Heart left ventricle (tissue), 16 donors: ENCODE data around the gene SLC1A7. TPM values are rescaled to one million over a fixed set of nuclear protein-coding genes. Genes with fewer than 3 reads are reported as not detected.

Experiments used
- ATAC-seq, 4 donors: fragments of 200-7000 bp; cut with Tn5 transposase; one replicate each; pipeline ENCODE4 v1.9.1; 2020 to 2022; ENCODE audit warnings: moderate library complexity in 4 of 4, mild to moderate bottlenecking in 3 of 4, moderate number of reproducible peaks in 1 of 4
- DNase-seq, 5 donors: peaks; one replicate each; pipeline ENCODE4 v3.0.0-alpha.2; 2020
- H3K27ac ChIP-seq, 12 donors: fragments of 200-600 bp; sonication (generic) in 4 of 12; one replicate each; pipeline versions ENCODE4 v1.5.0 to v1.8.0; 2016 to 2022; ENCODE audit warnings: mild to moderate bottlenecking in 2 of 12
- H3K27me3 ChIP-seq, 9 donors: fragments of 200-600 bp; sonication (generic) in 2 of 9; one replicate each; pipeline versions ENCODE4 v1.5.1 to v1.8.0; 2016 to 2022; ENCODE audit warnings: mild to moderate bottlenecking in 3 of 9
- H3K36me3 ChIP-seq, 9 donors: fragments of 200-600 bp; sonication (generic) in 2 of 9; one replicate each; pipeline versions ENCODE4 v1.5.0 to v1.8.0; 2018 to 2022; ENCODE audit warnings: mild to moderate bottlenecking in 2 of 9
- H3K4me1 ChIP-seq, 12 donors: fragments of 200-600 bp; sonication (generic) in 4 of 12; one replicate each; pipeline versions ENCODE4 v1.5.0 to v1.8.0; 2016 to 2022; ENCODE audit warnings: mild to moderate bottlenecking in 3 of 12
- H3K4me3 ChIP-seq, 12 donors: fragments of 200-600 bp; sonication (generic) in 4 of 12; one replicate each; pipeline versions ENCODE4 v1.5.0 to v1.8.0; 2017 to 2022; ENCODE audit warnings: mild to moderate bottlenecking in 9 of 12, moderate library complexity in 4 of 12
- H3K9me3 ChIP-seq, 12 donors: fragments of 200-600 bp; sonication (generic) in 4 of 12; one replicate each; pipeline versions ENCODE4 v1.5.0 to v1.8.0; 2016 to 2022; ENCODE audit warnings: mild to moderate bottlenecking in 1 of 12
- POLR2A ChIP-seq, 2 donors: fragments of 450-650 bp; IDR thresholded peaks; one replicate each; pipeline ENCODE4 v1.6.1; 2017; ENCODE audit warnings: antibody characterized with exemption in 2 of 2, mild to moderate bottlenecking in 2 of 2, moderate library complexity in 2 of 2
- WGBS, 4 donors: extraction: QIAGEN DNeasy Blood & Tissue Kit in 2 of 4; methylation state at CpG; one replicate each; pipeline versions ENCODE4 v1.1.5 to v1.1.7; 2013 to 2018; 5-methylcytosine and 5-hydroxymethylcytosine counted together
- intact Hi-C, 10 donors: fragments of 100-400 bp; cut with DNase I; formaldehyde crosslinking; loops; one replicate each; pipeline versions ENCODE4 v1.11.1 to v1.14.2; 2022
- polyA plus RNA-seq, 2 donors: library from polyadenylated mRNA; stranded (reverse); fragments of 200-250 nt; gene quantifications; one replicate each; pipeline ENCODE4 v1.2.3, GENCODE V29; 2013
- total RNA-seq, 9 donors: library from RNA; depleted of rRNA in 2 of 9; stranded (reverse); fragments of >200 nt in 2 of 9; fragmentation: NEBNext Ultra II Directional in 3 of 9; extraction: Animal tissue kit (Norgen Biotek cat#: 25700) in 3 of 9; gene quantifications; one replicate each; pipeline versions ENCODE4 v1.1.0 to v1.2.4, GENCODE V29; 2016 to 2023
- TF ChIP-seq, protein P1 (sequence below), 12 donors: fragments of 200-600 bp; sonication (generic) in 4 of 12; IDR thresholded peaks; one replicate each; pipeline versions ENCODE4 v1.5.0 to v1.8.0; 2018 to 2022; ENCODE audit warnings: antibody characterized with exemption in 12 of 12, mild to moderate bottlenecking in 5 of 12
- donor health status: ischemic (EF 13 %, LVEDD 7.1; RV severe dilation, severe dysfunction).
- donor health status: healthy with polysubstance abuse.
- donor health status: DM: no; HTN: yes; CAD: no.
- donor health status: DM: no; HTN: no; CAD: no.
- donor health status: ischemic (EF 25% LVEDD 6.9; RV normal size, moderate dysfunction).
- donor health status: ischemic (EF 25% LVEDD 5.7; RV mildly dilated, moderate dysfunction).
- donor health status: healthy.
- donor health status: DM: yes; HTN: yes; CAD: no.
- donor health status: ischemic (EF 35%, LVEDD 5.7; RV mildly dilated, moderate dysfunction).
- donor health status: nonischemic (EF 11% LVEDD 7.7; RV severe dilation, severe dysfunction).
- donor health status: DM: yes; HTN: yes; CAD: no.
- donor health status: PGD.
- donor health status: ischemic (EF 29% LVEDD 5.4; RV normal size, mild dysfunction).
- donor health status: nonischemic (EF 23%, LVEDD 6.1; RV moderate dilation, normal function).

SLC1A7 gene
- total and polyA plus RNA-seq, 11 donors, result 0.07 to 1.1 (median 0.33) TPM; not detected in 2

DNA sequence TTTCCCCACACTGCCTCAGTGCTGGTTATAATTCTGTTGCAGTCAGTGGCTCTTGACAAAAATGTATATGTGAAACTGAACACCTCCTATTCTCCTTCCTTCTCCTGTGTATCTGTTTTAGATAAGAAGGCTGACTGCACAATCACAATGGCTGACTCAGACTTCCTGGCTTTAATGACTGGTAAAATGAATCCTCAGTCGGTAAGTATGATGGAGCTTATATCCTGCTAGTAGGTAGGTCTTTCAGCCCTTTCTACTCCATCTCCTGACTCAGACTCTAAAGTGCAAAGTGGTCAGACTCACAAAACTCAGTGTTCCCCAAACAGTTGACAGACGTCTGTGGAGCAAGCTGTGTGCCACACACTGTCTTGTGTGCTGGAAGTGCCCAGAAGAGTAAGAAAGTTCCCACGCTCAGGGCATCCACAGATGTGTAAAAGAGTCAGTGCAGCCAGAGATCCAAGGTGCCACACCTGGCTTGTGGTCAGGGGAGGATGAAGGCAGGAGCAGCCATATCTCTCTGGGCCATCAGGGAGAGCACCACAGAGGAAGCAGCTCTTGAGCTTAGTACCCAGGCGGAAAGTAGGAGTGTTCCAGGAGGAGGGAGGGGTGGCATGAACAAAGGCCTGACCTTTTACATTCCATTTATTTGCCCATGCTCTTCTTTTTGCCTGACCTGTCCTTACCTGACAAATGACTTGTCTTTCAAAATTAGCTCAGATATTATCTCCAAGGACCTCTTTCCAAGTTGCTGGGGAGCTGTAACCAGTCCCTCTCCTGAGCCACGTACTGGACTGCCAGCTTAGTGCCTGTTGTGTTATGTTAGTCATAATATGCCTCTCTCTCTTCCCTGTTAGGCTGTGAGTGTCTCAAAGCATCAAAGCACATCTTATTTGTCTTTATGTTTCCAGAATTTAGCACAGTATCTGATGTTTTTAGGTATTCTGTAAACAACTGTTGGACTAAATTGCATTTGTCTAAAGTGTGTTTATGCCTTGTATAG lies 94.4 kb downstream of the SLC1A7 start:
- DNase-seq, result no peak
- intact Hi-C loops, result no loop called here
- TF ChIP-seq, protein P1, sequence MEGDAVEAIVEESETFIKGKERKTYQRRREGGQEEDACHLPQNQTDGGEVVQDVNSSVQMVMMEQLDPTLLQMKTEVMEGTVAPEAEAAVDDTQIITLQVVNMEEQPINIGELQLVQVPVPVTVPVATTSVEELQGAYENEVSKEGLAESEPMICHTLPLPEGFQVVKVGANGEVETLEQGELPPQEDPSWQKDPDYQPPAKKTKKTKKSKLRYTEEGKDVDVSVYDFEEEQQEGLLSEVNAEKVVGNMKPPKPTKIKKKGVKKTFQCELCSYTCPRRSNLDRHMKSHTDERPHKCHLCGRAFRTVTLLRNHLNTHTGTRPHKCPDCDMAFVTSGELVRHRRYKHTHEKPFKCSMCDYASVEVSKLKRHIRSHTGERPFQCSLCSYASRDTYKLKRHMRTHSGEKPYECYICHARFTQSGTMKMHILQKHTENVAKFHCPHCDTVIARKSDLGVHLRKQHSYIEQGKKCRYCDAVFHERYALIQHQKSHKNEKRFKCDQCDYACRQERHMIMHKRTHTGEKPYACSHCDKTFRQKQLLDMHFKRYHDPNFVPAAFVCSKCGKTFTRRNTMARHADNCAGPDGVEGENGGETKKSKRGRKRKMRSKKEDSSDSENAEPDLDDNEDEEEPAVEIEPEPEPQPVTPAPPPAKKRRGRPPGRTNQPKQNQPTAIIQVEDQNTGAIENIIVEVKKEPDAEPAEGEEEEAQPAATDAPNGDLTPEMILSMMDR (IDR thresholded peaks at IDR 0.05), result no peak
- no peak for TF ChIP-seq POLR2A (IDR thresholded peaks at IDR 0.05)
- Histone ChIP-seq H3K9me3 (no peaks in the 10 kb centered on the region), H3K36me3 (peaks cover 0 to 59% (median 29%) of the 10 kb centered on the region in 9 donors), H3K4me1 (peaks cover 5 to 49% (median 36%) of the 10 kb centered on the region in 12 donors), H3K27me3 (no peaks in the 10 kb centered on the region), H3K4me3 (no peak overlapping the region), H3K27ac (peak overlapping the region in 8 of 12 donors; percentile 2 to 63 (median 30))
- 51 to 68% (median 60%) methylated on average over 5 of the region's 5 CpGs for WGBS, 4 donors
- ATAC-seq, result peak in 3 of 4 donors; percentile 38 to 50 (median 44)

DNA sequence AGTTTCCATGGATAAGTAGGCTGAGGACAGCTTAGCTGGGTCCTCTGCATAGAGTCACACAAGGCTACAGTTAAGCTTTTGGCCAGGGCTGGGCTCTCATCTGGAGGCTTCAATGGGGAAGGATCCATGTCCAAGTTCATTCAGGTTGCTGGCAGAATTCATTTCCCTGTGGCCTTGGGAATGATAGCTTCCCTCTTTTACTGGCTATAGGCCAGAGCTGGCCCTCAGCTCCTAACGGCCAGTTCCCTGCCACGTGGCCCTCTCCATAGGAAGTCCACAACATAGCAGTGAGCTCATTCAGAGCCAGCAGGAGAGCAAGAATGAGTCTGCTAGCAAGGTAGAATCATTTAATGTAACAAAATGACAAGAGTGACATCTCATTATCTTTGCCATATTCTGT lies 95.5 kb downstream of the SLC1A7 start:
- ATAC-seq (peak in 3 of 4 donors; percentile 23 to 45 (median 32)), DNase-seq (peak in 1 of 5 donors; percentile 54)
- TF ChIP-seq POLR2A (IDR thresholded peaks at IDR 0.05), result no peak
- 0 to 25% (median 19%) methylated on average over 2 of the region's 2 CpGs for WGBS, 4 donors
- no peaks in the 10 kb centered on the region for H3K27me3 ChIP-seq
- H3K4me1 ChIP-seq, result peaks cover 5 to 49% (median 36%) of the 10 kb centered on the region in 12 donors
- H3K9me3 ChIP-seq, result no peaks in the 10 kb centered on the region
- H3K4me3 ChIP-seq, result no peak overlapping the region
- intact Hi-C loops, result no loop called here
- peak overlapping the region in 4 of 12 donors; percentile 3 to 52 (median 37) for H3K27ac ChIP-seq
- peaks cover 0 to 58% (median 24%) of the 10 kb centered on the region in 9 donors for H3K36me3 ChIP-seq

DNA sequence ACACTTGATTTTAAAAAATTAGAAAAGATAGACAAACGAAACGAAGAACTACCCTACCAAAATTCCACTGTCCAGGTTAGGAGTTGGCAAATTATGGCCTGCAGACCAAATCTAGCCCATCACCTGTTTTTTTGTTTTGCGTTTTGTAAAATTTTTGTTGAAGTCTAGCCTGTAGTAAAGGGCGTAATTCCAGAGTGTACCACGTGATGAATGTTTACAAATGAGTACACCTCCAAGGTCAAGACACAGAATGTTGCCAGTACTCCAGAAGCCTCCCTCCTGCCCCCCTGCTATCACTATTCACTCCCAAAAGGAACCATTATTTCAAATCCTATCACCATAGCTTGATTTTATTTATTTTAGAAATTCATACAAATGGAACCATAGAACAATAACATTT lies 97.5 kb downstream of the SLC1A7 start:
- H3K36me3 ChIP-seq, result peaks cover 0 to 63% (median 22%) of the 10 kb centered on the region in 9 donors
- DNase-seq (no peak), ATAC-seq (no peak)
- intact Hi-C loops, result no loop called here
- TF ChIP-seq, protein P1 (IDR thresholded peaks at IDR 0.05), result no peak
- no peak for TF ChIP-seq POLR2A (IDR thresholded peaks at IDR 0.05)
- H3K4me1 ChIP-seq, result peaks cover 5 to 44% (median 34%) of the 10 kb centered on the region in 12 donors
- no peak overlapping the region for H3K4me3 ChIP-seq
- no peak overlapping the region for H3K27ac ChIP-seq
- H3K27me3 ChIP-seq, result no peaks in the 10 kb centered on the region
- 86 to 89% (median 88%) methylated on average over 5 of the region's 5 CpGs for WGBS, 4 donors
- H3K9me3 ChIP-seq, result no peaks in the 10 kb centered on the region

DNA sequence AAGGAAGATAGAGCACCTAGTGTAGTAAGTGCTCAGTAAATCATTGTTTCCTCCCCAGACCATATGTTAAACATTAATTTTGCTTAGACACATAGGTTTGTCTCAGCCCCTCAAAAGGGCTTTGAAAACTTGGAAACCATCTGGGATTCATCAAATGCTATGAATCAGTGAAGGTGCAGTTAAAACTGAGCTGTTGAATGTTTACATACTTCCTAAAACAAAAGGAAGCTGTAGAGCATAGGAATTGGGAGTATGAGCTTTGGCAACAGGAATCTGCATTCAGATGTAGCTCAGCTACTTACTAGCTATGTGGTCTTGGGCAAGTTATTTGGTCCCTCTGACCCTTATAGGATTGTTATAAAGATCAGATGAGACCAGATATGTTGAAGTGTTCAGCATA lies 99.2 kb downstream of the SLC1A7 start:
- Histone ChIP-seq H3K27ac (peak overlapping the region in 1 of 12 donors; percentile 13), H3K9me3 (no peaks in the 10 kb centered on the region), H3K27me3 (no peaks in the 10 kb centered on the region), H3K4me3 (no peak overlapping the region), H3K4me1 (peaks cover 5 to 27% (median 18%) of the 10 kb centered on the region in 12 donors), H3K36me3 (peaks cover 0 to 69% (median 35%) of the 10 kb centered on the region in 9 donors)
- ATAC-seq (no peak), DNase-seq (no peak)
- intact Hi-C loops, result no loop called here
- TF ChIP-seq, protein P1 (IDR thresholded peaks at IDR 0.05), result no peak
- no peak for TF ChIP-seq POLR2A (IDR thresholded peaks at IDR 0.05)
